ENCODE measurements around the gene PTGR3. TPM values are rescaled to one million over a fixed set of nuclear protein-coding genes. Genes with fewer than 3 reads are reported as not detected.
A peak's percentile ranks its signal among the peaks of the same experiment; 100 is the strongest.

PTGR3 gene
- total RNA-seq, 1 experiment from 2014 or later = 13.8 TPM

DNA sequence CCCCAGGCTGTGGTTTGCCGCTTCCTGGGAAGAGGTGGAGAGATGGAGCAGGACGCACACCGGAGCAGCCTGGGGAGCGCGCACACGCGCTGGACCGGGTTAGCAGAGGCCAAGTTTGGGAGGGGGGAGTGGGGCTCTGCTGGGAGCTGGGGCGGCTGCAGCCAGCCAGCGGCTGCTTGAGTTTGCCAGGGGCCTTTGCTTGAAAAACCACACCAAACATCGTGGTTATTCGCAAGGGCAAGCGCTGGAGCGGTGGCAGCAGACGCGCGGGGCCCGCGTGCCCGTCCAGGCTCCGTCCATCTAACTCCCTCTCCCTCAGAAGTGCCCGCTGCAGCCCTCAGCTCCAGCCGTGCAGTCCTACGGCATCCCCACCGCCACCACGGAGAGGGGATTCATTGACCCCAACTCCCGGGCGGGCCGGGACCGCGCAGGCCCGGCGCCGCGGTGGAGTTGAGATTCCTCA, 4.6 kb downstream of the PTGR3 start:
- DNase-seq (ENCODE audit: low spot score) (peak; percentile 50), ATAC-seq (peak; percentile 44)
- TF ChIP-seq FOXK1 (CRISPR knock-in tag; IDR thresholded peaks at IDR 0.05) (no peak), ZNF219 (CRISPR knock-in tag; IDR thresholded peaks at IDR 0.05; ENCODE audit: borderline replicate concordance) (0 out of 2 replicates have a peak, but pooled peaks have one; percentile 35)
- TF ChIP-seq, protein P1, sequence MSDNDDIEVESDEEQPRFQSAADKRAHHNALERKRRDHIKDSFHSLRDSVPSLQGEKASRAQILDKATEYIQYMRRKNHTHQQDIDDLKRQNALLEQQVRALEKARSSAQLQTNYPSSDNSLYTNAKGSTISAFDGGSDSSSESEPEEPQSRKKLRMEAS (CRISPR knock-in tag; IDR thresholded peaks at IDR 0.05) = 0 out of 2 replicates have a peak, but pooled peaks have one; percentile 20
- TF ChIP-seq, protein P2, sequence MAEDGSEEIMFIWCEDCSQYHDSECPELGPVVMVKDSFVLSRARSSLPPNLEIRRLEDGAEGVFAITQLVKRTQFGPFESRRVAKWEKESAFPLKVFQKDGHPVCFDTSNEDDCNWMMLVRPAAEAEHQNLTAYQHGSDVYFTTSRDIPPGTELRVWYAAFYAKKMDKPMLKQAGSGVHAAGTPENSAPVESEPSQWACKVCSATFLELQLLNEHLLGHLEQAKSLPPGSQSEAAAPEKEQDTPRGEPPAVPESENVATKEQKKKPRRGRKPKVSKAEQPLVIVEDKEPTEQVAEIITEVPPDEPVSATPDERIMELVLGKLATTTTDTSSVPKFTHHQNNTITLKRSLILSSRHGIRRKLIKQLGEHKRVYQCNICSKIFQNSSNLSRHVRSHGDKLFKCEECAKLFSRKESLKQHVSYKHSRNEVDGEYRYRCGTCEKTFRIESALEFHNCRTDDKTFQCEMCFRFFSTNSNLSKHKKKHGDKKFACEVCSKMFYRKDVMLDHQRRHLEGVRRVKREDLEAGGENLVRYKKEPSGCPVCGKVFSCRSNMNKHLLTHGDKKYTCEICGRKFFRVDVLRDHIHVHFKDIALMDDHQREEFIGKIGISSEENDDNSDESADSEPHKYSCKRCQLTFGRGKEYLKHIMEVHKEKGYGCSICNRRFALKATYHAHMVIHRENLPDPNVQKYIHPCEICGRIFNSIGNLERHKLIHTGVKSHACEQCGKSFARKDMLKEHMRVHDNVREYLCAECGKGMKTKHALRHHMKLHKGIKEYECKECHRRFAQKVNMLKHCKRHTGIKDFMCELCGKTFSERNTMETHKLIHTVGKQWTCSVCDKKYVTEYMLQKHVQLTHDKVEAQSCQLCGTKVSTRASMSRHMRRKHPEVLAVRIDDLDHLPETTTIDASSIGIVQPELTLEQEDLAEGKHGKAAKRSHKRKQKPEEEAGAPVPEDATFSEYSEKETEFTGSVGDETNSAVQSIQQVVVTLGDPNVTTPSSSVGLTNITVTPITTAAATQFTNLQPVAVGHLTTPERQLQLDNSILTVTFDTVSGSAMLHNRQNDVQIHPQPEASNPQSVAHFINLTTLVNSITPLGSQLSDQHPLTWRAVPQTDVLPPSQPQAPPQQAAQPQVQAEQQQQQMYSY (CRISPR knock-in tag; IDR thresholded peaks at IDR 0.05) = peak; percentile 43; the same call in 1 of the 2 replicates
- Mint-ChIP-seq H3K27me3 (ENCODE audit: low read depth) (peaks cover 73% of the 10 kb centered on the region), H3K4me3 (peak overlapping the region; percentile 83), H3K27ac (no peak overlapping the region), H3K9me3 (no peaks in the 10 kb centered on the region), H3K4me1 (peaks cover 51% of the 10 kb centered on the region), H3K36me3 (peaks cover 4% of the 10 kb centered on the region; the same call in 1 of the 2 replicates)
- CTCF ChIA-PET = no interaction called here
- POLR2A ChIA-PET = no interaction called here

DNA sequence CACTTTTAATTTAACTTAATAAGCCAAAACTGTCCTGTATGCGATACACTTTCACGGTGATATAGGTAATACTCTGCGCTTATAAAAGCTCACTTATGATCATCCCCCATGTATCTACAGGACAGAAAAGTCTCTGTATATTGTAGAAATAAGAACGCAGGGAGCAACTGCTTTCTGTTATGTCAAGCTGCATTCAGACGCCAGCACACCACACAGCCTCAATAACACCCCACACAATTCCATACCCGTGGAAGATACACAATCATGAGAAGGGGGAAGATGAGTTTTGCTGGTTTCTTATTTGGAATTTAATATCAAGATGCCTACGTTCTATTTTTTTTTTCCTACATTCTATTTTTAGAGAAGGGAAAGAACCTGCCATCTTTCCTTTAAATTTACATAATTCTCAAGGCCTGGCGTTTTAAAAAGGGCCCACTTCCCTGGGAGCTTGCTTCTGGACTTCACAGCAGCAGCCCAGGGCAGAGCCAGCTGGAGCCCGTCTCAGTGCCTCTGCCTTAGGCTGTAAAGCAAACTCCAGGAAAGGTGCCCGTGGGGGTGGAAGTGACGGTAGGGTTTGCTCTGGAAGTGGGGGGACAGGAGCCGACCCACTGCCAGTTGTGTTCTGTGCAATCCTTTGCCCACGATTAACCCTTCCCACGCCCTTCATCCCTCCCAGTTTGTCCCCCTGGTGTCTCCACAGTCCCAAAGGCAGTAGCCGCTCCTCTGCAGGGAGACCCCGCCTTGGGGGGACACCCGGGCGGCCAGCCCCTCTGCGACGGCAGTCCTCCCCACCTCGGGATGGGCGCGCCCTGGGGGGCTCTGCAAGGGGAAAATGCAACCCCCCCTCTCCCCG, 5.3 kb downstream of the PTGR3 start:
- POLR2A ChIA-PET = no interaction called here
- Mint-ChIP-seq H3K27ac (no peak overlapping the region), H3K36me3 (peaks cover 4% of the 10 kb centered on the region; the same call in 1 of the 2 replicates), H3K9me3 (no peaks in the 10 kb centered on the region), H3K4me3 (peak overlapping the region; percentile 83), H3K4me1 (peaks cover 51% of the 10 kb centered on the region), H3K27me3 (ENCODE audit: low read depth) (peaks cover 73% of the 10 kb centered on the region)
- CTCF ChIA-PET = no interaction called here
- DNase-seq (ENCODE audit: low spot score) (no peak), ATAC-seq (peak; percentile 7)
- TF ChIP-seq, protein P3, sequence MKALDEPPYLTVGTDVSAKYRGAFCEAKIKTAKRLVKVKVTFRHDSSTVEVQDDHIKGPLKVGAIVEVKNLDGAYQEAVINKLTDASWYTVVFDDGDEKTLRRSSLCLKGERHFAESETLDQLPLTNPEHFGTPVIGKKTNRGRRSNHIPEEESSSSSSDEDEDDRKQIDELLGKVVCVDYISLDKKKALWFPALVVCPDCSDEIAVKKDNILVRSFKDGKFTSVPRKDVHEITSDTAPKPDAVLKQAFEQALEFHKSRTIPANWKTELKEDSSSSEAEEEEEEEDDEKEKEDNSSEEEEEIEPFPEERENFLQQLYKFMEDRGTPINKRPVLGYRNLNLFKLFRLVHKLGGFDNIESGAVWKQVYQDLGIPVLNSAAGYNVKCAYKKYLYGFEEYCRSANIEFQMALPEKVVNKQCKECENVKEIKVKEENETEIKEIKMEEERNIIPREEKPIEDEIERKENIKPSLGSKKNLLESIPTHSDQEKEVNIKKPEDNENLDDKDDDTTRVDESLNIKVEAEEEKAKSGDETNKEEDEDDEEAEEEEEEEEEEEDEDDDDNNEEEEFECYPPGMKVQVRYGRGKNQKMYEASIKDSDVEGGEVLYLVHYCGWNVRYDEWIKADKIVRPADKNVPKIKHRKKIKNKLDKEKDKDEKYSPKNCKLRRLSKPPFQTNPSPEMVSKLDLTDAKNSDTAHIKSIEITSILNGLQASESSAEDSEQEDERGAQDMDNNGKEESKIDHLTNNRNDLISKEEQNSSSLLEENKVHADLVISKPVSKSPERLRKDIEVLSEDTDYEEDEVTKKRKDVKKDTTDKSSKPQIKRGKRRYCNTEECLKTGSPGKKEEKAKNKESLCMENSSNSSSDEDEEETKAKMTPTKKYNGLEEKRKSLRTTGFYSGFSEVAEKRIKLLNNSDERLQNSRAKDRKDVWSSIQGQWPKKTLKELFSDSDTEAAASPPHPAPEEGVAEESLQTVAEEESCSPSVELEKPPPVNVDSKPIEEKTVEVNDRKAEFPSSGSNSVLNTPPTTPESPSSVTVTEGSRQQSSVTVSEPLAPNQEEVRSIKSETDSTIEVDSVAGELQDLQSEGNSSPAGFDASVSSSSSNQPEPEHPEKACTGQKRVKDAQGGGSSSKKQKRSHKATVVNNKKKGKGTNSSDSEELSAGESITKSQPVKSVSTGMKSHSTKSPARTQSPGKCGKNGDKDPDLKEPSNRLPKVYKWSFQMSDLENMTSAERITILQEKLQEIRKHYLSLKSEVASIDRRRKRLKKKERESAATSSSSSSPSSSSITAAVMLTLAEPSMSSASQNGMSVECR (CRISPR knock-in tag; IDR thresholded peaks at IDR 0.05; ENCODE audit: borderline replicate concordance) = no peak
- no peak for TF ChIP-seq ZNF138 (CRISPR knock-in tag; conservative IDR thresholded peaks at IDR 0.05)
- no peak for TF ChIP-seq JAZF1 (CRISPR knock-in tag; IDR thresholded peaks at IDR 0.05)
- TF ChIP-seq, protein P4, sequence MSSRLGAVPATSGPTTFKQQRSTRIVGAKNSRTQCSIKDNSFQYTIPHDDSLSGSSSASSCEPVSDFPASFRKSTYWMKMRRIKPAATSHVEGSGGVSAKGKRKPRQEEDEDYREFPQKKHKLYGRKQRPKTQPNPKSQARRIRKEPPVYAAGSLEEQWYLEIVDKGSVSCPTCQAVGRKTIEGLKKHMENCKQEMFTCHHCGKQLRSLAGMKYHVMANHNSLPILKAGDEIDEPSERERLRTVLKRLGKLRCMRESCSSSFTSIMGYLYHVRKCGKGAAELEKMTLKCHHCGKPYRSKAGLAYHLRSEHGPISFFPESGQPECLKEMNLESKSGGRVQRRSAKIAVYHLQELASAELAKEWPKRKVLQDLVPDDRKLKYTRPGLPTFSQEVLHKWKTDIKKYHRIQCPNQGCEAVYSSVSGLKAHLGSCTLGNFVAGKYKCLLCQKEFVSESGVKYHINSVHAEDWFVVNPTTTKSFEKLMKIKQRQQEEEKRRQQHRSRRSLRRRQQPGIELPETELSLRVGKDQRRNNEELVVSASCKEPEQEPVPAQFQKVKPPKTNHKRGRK (CRISPR knock-in tag; IDR thresholded peaks at IDR 0.05; ENCODE audit: borderline replicate concordance) = no peak
- no peak for TF ChIP-seq TEAD1 (CRISPR knock-in tag; IDR thresholded peaks at IDR 0.05)
- no peak for TF ChIP-seq FOXP1 (CRISPR knock-in tag; IDR thresholded peaks at IDR 0.05; ENCODE audit: borderline replicate concordance)
- TF ChIP-seq, protein P5, sequence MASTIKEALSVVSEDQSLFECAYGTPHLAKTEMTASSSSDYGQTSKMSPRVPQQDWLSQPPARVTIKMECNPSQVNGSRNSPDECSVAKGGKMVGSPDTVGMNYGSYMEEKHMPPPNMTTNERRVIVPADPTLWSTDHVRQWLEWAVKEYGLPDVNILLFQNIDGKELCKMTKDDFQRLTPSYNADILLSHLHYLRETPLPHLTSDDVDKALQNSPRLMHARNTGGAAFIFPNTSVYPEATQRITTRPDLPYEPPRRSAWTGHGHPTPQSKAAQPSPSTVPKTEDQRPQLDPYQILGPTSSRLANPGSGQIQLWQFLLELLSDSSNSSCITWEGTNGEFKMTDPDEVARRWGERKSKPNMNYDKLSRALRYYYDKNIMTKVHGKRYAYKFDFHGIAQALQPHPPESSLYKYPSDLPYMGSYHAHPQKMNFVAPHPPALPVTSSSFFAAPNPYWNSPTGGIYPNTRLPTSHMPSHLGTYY (CRISPR knock-in tag; IDR thresholded peaks at IDR 0.05) = no peak
- no peak for TF ChIP-seq GTF2I (CRISPR knock-in tag; conservative IDR thresholded peaks at IDR 0.05)
- TF ChIP-seq, protein P6, sequence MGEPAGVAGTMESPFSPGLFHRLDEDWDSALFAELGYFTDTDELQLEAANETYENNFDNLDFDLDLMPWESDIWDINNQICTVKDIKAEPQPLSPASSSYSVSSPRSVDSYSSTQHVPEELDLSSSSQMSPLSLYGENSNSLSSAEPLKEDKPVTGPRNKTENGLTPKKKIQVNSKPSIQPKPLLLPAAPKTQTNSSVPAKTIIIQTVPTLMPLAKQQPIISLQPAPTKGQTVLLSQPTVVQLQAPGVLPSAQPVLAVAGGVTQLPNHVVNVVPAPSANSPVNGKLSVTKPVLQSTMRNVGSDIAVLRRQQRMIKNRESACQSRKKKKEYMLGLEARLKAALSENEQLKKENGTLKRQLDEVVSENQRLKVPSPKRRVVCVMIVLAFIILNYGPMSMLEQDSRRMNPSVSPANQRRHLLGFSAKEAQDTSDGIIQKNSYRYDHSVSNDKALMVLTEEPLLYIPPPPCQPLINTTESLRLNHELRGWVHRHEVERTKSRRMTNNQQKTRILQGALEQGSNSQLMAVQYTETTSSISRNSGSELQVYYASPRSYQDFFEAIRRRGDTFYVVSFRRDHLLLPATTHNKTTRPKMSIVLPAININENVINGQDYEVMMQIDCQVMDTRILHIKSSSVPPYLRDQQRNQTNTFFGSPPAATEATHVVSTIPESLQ (CRISPR knock-in tag; IDR thresholded peaks at IDR 0.05) = no peak
- TF ChIP-seq ATF1 (CRISPR knock-in tag; IDR thresholded peaks at IDR 0.05) = no peak
- TF ChIP-seq, protein P7, sequence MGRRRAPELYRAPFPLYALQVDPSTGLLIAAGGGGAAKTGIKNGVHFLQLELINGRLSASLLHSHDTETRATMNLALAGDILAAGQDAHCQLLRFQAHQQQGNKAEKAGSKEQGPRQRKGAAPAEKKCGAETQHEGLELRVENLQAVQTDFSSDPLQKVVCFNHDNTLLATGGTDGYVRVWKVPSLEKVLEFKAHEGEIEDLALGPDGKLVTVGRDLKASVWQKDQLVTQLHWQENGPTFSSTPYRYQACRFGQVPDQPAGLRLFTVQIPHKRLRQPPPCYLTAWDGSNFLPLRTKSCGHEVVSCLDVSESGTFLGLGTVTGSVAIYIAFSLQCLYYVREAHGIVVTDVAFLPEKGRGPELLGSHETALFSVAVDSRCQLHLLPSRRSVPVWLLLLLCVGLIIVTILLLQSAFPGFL (CRISPR knock-in tag; IDR thresholded peaks at IDR 0.05; ENCODE audit: borderline replicate concordance) = no peak
- TF ChIP-seq, protein P8, sequence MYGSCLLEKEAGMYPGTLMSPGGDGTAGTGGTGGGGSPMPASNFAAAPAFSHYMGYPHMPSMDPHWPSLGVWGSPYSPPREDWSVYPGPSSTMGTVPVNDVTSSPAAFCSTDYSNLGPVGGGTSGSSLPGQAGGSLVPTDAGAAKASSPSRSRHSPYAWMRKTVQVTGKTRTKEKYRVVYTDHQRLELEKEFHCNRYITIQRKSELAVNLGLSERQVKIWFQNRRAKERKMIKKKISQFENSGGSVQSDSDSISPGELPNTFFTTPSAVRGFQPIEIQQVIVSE (CRISPR knock-in tag; IDR thresholded peaks at IDR 0.05; ENCODE audit: borderline replicate concordance) = no peak
- TF ChIP-seq ESRRA (CRISPR knock-in tag; IDR thresholded peaks at IDR 0.05; ENCODE audit: borderline replicate concordance) = no peak

Data from WTC11 (cell line).